ENCODE measurements around the gene CD160. TPM values are rescaled to one million over a fixed set of nuclear protein-coding genes. Genes with fewer than 3 reads are reported as not detected.

The CD160 gene
- total RNA-seq, 1 donor: not detected

DNA sequence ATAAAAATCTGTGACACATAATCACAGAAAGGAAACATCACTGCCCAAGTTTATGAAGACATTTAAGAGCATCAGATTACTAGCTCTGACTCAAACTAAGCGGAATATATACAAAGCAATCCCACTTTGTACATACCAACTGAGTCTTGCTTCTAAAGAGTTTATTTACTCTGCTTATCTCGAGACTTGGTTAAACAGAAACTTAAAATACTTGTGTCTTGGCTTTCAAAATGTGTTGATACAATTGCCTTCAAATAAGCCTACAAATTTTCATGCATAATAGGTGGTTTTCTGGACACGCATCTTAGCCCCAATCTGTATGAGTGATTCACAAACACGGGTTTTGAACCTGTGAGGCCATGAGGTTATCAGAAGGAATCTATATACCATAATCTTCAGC lies 21.0 kb downstream of the CD160 start:
- no peaks in the 10 kb centered on the region for H3K79me2 ChIP-seq (ENCODE audit: insufficient read depth, low read length)
- H3K4me1 ChIP-seq (ENCODE audit: insufficient read depth, low read length): peaks cover 8% of the 10 kb centered on the region
- H3K36me3 ChIP-seq (ENCODE audit: insufficient read depth, low read length): peaks cover 20% of the 10 kb centered on the region
- no peaks in the 10 kb centered on the region for H3K9me3 ChIP-seq (ENCODE audit: low read depth, low read length)
- H4K20me1 ChIP-seq (ENCODE audit: insufficient read depth, low read length): no peaks in the 10 kb centered on the region
- H3K4me3 ChIP-seq (ENCODE audit: insufficient read depth, low read length): no peak overlapping the region
- TF ChIP-seq, protein P1, sequence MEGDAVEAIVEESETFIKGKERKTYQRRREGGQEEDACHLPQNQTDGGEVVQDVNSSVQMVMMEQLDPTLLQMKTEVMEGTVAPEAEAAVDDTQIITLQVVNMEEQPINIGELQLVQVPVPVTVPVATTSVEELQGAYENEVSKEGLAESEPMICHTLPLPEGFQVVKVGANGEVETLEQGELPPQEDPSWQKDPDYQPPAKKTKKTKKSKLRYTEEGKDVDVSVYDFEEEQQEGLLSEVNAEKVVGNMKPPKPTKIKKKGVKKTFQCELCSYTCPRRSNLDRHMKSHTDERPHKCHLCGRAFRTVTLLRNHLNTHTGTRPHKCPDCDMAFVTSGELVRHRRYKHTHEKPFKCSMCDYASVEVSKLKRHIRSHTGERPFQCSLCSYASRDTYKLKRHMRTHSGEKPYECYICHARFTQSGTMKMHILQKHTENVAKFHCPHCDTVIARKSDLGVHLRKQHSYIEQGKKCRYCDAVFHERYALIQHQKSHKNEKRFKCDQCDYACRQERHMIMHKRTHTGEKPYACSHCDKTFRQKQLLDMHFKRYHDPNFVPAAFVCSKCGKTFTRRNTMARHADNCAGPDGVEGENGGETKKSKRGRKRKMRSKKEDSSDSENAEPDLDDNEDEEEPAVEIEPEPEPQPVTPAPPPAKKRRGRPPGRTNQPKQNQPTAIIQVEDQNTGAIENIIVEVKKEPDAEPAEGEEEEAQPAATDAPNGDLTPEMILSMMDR (IDR thresholded peaks at IDR 0.05; ENCODE audit: extremely low read depth, low read depth, low read length): no peak
- H2AFZ ChIP-seq (ENCODE audit: low read length): no peak overlapping the region
- H3K27ac ChIP-seq (ENCODE audit: low read depth, low read length): peak overlapping the region; percentile 15
- peak; percentile 84 for DNase-seq (ENCODE audit: insufficient read length, low spot score, missing footprints)
- H3K4me2 ChIP-seq (ENCODE audit: insufficient read depth, low read length): peak overlapping the region; percentile 23
- H3K27me3 ChIP-seq (ENCODE audit: insufficient read depth, low read length): no peaks in the 10 kb centered on the region

DNA sequence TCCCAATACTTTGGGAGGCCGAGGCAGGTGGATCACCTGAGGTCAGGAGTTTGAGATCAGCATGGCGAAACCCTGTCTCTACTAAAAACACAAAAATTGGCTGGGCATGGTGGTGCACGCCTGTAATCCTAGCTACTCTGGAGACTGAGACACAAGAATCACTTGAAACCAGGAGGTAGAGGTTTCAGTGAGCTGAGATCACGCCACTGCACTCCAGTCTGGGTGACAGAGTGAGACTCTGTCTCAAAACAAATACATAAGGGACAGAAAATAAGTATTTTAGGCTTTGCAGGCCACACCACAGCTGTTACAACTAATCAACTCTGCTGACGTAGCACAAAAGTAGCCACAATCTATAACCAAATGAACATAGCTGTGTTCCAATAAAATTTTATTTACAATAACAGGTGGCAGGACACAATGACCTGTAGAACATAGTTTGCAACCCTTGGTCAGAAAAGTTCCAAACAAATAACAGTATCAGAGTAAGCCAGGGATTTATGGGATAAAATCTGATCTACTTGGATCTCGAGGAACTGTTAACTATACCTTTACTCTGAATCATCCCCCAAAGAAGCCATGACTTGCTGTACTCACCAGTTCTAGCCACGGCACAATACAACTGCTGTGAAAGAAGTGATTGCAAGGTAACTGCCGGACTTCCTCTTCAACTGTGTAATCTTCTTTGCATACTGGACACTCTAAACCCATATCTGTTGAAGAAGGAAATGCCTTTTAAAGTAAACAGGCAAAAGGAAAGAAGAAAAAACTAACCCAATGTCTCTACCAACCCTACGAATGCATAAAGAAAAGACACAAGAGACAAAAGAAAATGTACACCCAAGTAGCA lies 28.3 kb downstream of the CD160 start:
- Histone ChIP-seq H3K36me3 (ENCODE audit: insufficient read depth, low read length) (peaks cover 56% of the 10 kb centered on the region), H3K4me1 (ENCODE audit: insufficient read depth, low read length) (peaks cover 18% of the 10 kb centered on the region), H3K4me2 (ENCODE audit: insufficient read depth, low read length) (no peak overlapping the region), H3K9me3 (ENCODE audit: low read depth, low read length) (no peaks in the 10 kb centered on the region), H4K20me1 (ENCODE audit: insufficient read depth, low read length) (no peaks in the 10 kb centered on the region), H2AFZ (ENCODE audit: low read length) (no peak overlapping the region), H3K4me3 (ENCODE audit: insufficient read depth, low read length) (no peak overlapping the region), H3K27me3 (ENCODE audit: insufficient read depth, low read length) (no peaks in the 10 kb centered on the region), H3K27ac (ENCODE audit: low read depth, low read length) (no peak overlapping the region), H3K79me2 (ENCODE audit: insufficient read depth, low read length) (peaks cover 3% of the 10 kb centered on the region)
- TF ChIP-seq, protein P1 (IDR thresholded peaks at IDR 0.05; ENCODE audit: extremely low read depth, low read depth, low read length): no peak
- DNase-seq (ENCODE audit: insufficient read length, low spot score, missing footprints): no peak

DNA sequence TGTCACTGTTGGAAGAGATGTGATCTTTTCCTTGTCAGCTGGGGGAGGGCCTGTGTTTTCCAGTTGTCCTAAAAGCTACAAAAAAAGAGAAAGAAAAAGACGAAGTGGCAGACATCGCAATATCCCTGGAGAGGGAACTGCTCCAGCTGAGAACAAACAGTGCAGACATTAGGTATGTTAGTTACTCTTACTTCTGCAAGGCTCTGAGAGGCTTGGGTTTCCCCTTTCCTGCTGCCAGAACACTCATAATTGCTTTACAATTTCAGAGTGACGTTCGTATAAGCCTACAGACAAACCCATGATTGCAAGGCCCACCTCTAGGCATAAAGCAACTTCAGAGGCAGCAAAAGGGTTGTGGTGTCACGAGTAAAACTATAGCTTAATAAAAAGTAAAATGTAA lies 31.1 kb downstream of the CD160 start:
- TF ChIP-seq, protein P1 (IDR thresholded peaks at IDR 0.05; ENCODE audit: extremely low read depth, low read depth, low read length): no peak

DNA sequence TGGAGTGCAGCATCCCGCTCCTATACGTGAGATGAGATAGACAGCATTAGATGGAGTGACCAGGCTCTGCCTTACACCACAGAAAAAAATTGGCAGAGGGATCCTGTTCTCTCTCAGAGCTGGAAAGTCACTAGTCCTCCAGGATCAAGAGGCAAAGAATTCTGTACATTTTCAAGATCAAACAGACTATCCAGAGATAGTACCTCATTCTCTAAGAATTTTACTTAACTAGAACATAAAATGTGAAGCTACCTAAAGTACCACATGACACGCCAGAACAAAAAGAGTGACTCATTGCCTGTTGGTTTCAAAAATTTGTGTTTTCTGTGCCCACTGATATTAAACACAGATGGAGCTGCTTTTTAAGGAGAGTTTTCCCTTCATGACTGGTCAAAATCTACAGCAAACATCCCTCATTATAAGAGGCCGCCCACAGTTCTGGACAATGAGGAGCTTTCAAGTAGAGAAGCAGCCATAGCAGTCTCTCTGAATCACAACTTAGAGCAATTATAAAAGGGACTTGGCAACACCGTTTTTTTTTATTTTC lies 32.3 kb downstream of the CD160 start:
- Histone ChIP-seq H3K27ac (ENCODE audit: low read depth, low read length) (peak overlapping the region; percentile 80), H3K4me3 (ENCODE audit: insufficient read depth, low read length) (no peak overlapping the region), H3K9me3 (ENCODE audit: low read depth, low read length) (no peaks in the 10 kb centered on the region), H3K4me2 (ENCODE audit: insufficient read depth, low read length) (peak overlapping the region; percentile 73), H3K79me2 (ENCODE audit: insufficient read depth, low read length) (peaks cover 21% of the 10 kb centered on the region), H2AFZ (ENCODE audit: low read length) (no peak overlapping the region), H3K4me1 (ENCODE audit: insufficient read depth, low read length) (peaks cover 22% of the 10 kb centered on the region), H4K20me1 (ENCODE audit: insufficient read depth, low read length) (no peaks in the 10 kb centered on the region), H3K36me3 (ENCODE audit: insufficient read depth, low read length) (peaks cover 49% of the 10 kb centered on the region), H3K27me3 (ENCODE audit: insufficient read depth, low read length) (no peaks in the 10 kb centered on the region)
- TF ChIP-seq, protein P1 (IDR thresholded peaks at IDR 0.05; ENCODE audit: extremely low read depth, low read depth, low read length): no peak
- DNase-seq (ENCODE audit: insufficient read length, low spot score, missing footprints): peak; percentile 90

More for the DNA sequence above, 31.1 kb downstream of the CD160 start:
- no peaks in the 10 kb centered on the region for H3K9me3 ChIP-seq (ENCODE audit: low read depth, low read length)
- H3K4me1 ChIP-seq (ENCODE audit: insufficient read depth, low read length): peaks cover 22% of the 10 kb centered on the region
- no peaks in the 10 kb centered on the region for H3K27me3 ChIP-seq (ENCODE audit: insufficient read depth, low read length)
- H3K27ac ChIP-seq (ENCODE audit: low read depth, low read length): no peak overlapping the region
- H3K36me3 ChIP-seq (ENCODE audit: insufficient read depth, low read length): peaks cover 49% of the 10 kb centered on the region
- H3K79me2 ChIP-seq (ENCODE audit: insufficient read depth, low read length): peaks cover 18% of the 10 kb centered on the region
- H3K4me2 ChIP-seq (ENCODE audit: insufficient read depth, low read length): no peak overlapping the region
- no peaks in the 10 kb centered on the region for H4K20me1 ChIP-seq (ENCODE audit: insufficient read depth, low read length)
- H2AFZ ChIP-seq (ENCODE audit: low read length): no peak overlapping the region
- no peak for DNase-seq (ENCODE audit: insufficient read length, low spot score, missing footprints)
- no peak overlapping the region for H3K4me3 ChIP-seq (ENCODE audit: insufficient read depth, low read length)
